ENCODE measurements around the gene ZBTB24. TPM values are rescaled to one million over a fixed set of nuclear protein-coding genes. Genes with fewer than 3 reads are reported as not detected.
A peak's percentile ranks its signal among the peaks of the same experiment; 100 is the strongest.

ZBTB24 gene
- polyA plus RNA-seq, 1 donor = 17.4 TPM

DNA sequence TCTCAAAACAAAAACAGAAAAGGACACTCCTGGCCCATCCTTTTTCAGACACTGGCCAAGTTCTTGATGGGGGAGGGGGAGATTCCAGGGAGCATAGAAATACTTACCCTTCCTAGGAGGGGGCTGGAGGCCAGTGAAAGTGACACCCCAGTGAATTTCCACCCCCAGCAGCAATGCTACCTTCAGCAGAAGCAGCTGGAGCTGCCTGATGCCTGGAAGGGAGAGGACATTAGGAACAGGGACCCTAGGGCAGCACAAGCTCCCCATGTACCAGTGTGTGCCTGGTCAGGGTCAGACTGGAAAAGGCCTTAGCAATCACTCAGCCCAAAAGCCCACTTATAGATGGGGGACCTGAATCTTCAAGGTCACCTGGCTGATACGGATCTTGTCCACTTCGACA lies 29.9 kb downstream of the ZBTB24 start:
- no peak for DNase-seq

DNA sequence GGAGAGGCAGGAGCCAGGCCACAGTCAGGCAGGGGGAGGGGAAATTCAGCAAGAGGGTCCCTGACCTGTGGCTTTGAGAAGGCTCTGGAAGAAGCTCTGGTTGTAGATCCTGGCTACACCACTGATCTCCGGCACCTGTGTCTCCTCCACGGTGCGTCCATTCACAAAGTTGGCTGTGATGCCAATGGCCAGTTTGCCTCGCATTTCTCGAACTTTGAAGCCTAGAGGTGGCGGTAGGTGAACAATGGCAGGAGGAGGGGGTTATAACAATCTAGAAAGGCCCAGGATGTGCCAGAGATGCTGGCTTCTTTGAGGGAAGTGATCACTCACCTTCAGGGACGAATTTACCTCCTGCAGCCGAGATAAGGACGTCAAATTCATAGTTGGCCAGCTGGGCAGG lies 30.8 kb downstream of the ZBTB24 start:
- no peak for DNase-seq

DNA sequence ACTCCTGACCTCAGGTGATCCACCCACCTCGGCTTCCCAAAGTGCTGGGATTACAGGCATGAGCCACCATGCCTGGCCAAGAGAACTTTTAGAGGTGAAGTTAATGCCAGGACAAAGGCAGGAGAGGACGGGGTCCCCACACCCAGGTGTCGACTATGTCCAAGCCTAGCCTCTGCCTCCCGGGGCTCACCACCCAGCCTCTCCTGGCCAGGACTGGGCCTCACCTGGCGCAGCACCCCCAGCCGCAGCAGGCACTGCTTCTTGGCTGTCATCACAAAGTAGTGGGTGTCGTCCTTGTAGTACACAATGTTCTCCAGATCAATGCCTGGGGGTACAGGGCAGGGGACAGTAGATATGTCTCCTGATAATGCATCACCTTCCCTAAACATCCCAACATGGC lies 31.6 kb downstream of the ZBTB24 start:
- no peak for DNase-seq

DNA sequence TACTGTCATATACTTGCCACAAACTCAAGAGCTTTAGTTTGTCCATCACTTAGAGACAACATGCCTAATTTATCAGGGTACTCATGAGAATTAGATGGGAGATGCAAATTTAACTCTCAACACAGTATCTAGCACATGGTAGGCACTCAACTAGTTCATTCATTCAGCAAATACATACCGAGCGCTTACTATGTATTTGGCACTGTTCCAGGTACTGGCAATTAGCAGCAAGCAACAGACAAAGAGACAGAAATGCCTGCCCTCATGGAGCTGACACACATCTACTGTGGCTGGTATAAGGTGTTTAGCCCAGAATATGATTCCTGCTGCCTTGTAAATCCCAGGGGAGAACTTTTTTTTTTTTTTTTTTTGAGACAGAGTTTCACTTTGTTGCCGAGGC lies 32.2 kb downstream of the ZBTB24 start:
- DNase-seq = no peak

DNA sequence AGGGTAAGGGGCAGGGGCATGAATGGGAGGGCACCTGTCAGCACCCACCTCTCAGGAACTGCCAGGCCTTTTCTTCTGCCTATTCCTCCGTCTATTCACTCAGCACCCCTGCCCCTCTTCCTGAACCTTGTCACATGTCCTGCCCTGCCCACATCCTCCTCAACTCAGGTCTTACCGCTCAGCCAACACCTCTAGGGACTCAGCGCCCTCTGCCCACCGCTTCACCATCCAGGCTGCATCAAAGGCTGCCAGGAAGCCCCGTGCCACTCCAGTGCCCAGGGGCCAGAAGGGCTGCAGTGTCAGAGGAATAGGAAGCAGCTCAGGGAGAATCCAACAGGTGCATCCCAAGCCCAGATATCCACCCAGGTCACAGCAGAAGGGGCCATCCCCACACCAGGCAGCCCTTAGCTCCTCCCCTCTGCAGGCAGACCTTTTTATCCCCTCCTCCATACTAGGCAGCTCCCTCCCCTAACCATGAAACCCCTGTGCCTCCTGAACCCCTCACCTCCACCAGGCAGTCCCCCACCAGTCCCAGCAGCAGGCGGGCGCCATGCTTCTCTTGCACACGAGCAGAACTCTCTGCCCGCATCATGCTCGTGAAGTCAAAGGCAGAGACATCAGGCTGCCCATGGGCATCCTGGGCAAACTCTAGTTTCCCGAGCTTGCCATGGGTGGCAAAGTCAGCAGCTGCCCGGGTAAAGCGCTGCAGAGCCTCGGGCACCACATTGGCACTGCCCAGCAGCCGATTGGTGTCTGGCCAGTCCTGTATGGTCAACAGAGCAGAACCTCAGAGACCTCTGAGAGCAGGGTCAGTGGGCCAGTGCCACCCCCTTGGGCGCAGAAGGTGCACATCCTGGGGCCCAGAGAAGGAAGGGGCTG lies 33.0 kb downstream of the ZBTB24 start:
- no peak for DNase-seq

DNA sequence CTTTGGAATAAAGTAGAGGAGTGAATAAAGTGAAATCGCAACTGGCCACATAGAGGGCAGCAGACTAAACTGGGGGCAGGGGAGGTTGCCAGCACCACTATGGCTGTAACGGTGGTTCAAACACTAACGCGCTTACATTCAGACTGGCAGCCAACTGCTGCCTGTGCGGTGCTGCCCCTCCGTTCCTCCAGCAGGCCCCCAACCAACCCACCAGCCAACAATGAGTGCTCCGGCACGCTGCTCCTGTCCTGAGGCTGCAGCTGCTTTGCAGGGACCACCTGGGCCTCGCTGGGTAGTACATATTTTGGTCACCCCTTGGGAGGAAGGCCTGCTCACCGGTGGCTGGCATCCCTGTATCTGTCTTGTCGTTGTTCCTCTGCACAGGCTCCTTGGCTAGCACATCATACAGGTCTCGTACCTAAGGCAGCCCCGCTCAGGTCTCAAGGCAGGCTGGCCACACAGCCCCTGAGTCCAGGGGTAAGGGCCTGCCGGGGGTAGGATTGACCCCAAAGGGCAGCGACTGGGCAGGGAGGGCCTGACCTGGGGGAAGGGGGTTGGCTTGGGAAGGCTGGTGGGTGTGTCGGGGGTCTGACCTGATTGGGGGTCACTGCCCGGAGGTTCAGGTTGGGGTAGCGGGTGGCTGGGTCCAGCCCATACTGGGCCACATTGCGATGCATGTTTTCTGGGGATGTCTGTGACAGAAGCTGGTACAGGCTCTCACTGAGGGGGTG lies 33.8 kb downstream of the ZBTB24 start:
- no peak for DNase-seq

DNA sequence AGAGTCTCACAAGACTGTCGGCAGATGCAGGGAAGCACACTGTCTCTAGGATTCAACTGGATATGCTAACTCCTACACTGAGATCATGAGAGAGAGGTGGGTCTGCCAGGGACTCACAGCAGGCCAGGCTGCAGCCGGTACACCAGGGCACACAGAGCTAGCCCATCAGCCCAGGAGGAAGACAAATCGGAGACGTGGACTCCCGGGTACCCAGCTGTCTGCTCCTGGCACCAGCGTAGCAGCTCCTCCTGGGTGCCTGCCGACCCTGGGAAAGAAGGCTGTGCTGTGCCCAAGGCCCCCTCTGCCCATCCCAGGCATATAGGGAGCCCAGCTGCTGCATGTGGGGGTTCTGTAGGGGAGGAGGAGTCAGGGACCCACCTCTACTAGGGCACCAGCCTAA lies 34.4 kb downstream of the ZBTB24 start:
- DNase-seq = no peak

DNA sequence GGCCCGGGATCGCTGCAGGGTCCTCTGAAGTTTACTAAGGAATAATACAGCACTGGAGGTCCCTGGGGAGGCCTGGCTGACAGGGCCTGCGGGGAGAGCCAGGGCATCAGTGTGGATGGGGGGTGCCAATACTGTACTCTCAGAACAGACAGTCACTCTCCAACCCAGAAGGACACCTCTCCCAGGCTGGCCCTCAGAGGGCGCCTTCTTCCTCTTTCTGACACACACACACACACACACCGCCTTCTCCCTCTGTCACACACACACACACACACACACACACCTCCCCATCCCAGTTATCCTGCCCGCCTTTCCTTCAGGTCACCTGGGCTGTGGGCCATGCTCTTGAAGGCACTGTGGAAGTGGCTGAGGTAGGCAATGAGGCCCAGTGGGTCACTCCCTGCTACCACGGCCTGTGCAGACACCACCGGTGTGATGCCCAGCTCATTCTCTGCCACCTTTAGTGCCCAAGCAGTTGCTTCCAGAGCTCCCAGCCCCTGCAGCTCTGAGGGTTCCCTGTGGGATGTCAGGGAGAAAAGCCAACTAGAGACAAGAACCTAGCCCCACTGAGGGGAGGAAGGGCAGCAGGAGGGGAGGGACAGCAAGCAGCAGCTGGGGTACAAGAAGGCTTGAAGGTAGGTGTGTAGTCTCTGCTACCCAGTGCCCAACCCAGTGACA lies 35.0 kb downstream of the ZBTB24 start:
- no peak for DNase-seq

DNA sequence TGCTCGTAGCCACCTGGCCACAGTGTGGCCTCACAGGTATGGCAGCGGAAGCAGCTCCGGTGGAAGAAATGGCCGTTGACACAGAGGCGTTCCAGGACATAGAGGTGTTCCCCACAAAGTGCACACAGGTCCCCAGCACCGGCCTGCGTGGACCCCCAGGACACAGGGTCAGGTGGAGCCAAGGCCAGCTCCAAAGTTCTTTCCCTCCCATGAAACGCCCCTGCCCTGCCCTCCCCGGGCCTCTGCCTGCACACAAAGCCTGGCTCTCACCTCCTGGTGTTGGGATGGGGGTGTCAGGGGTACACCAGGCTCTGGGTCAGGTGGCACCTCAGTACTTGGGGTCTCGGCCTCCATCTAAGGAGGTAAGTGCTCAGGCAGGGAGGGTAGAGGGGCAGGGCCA lies 35.9 kb downstream of the ZBTB24 start:
- DNase-seq = no peak

DNA sequence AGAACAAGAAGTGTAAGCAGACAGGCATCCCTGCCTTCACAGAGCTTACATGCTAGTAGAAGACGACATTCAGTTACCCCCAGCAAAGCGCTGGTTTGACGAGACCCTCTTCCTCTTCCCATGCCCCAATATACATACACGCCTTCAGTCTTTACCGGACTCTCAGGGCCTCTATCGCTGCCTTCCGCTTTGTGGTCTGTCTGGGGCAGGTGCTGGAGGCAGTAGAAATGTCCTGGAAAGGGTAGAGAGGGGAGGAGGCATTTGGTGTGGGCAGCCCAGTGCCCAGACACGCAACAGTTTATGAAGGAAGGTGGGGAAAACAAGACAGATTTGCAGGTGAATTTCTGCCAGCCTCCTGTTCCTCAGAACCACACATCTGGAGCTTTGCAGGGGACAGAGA lies 36.5 kb downstream of the ZBTB24 start:
- no peak for DNase-seq

DNA sequence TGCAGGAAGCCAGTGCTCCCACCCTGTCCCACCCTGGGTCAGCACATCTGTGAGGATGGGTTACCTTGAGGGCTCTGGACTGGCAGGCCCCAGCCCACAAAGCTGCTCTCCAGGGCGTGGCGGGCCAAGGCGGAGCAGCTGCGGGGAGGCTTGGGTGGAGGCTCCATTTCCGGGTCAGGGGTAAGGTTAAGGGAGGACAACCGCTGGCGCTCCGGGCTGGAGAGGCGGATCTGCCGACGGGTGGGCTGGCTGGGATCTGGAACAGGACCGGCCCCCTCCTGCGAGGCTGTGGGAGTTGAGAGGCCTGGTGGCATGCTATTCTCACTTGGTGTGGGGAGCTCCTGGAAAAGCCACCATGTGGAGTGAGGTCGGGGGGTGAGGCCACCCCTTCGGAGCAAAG lies 36.9 kb downstream of the ZBTB24 start:
- no peak for DNase-seq

DNA sequence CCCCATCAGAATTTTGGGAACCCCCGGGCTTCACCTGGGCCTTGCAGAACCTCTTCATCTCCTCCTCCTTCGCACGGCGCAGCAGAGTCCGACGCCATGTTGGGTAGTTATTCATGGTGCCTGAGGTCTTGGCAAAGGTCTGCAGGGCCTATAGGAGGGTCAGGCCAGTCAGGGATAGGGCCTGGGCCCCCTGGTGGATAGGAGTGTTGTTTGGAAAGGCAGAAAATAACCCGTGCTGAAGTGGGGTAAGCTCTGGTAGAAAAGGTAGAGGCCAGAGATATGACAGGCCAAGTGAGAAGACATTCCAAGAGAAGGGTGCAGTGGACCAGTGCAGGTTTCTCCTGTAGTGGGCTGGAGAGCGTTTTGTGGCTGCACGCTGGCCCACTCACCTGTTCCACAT lies 37.6 kb downstream of the ZBTB24 start:
- DNase-seq = no peak

DNA sequence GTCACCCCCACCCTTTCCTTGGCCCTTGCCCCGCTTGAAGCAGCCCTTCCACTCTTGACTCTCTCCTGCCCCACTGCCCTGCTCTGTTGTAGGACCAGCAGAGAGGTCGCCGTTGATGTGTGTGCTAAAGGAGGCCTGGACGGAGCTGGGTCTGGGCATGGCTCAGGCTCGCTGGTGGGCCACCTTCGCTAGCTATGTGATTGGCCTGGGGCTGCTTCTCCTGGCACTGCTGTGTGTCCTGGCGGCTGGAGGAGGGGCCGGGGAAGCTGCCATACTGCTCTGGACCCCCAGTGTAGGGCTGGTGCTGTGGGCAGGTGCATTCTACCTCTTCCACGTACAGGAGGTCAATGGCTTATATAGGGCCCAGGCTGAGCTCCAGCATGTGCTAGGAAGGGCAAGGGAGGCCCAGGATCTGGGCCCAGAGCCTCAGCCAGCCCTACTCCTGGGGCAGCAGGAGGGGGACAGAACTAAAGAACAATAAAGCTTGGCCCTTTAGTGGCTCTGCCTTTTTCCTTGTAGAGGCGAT lies 39.5 kb downstream of the ZBTB24 start:
- DNase-seq = no peak

DNA sequence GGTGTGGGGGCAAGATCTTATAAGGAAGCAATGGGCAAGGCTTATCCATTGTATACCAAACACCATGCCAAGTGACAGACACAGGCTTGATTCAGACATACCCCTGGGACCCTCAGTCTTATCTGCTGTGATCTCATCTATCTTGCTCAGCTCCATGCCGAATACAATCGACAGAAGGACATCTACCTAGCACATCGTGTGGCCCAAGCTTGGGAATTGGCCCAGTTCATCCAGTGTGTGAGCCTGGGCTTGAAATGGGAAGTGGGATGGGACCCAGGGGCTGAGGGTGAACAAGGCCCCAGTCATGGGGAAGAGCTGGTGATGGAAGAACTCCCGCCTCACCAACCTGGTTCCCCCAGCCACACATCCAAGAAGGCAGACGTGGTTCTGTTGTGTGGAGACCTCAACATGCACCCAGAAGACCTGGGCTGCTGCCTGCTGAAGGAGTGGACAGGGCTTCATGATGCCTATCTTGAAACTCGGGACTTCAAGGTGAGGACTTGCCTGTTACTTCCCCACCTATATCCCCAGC lies 40.6 kb downstream of the ZBTB24 start:
- no peak for DNase-seq

DNA sequence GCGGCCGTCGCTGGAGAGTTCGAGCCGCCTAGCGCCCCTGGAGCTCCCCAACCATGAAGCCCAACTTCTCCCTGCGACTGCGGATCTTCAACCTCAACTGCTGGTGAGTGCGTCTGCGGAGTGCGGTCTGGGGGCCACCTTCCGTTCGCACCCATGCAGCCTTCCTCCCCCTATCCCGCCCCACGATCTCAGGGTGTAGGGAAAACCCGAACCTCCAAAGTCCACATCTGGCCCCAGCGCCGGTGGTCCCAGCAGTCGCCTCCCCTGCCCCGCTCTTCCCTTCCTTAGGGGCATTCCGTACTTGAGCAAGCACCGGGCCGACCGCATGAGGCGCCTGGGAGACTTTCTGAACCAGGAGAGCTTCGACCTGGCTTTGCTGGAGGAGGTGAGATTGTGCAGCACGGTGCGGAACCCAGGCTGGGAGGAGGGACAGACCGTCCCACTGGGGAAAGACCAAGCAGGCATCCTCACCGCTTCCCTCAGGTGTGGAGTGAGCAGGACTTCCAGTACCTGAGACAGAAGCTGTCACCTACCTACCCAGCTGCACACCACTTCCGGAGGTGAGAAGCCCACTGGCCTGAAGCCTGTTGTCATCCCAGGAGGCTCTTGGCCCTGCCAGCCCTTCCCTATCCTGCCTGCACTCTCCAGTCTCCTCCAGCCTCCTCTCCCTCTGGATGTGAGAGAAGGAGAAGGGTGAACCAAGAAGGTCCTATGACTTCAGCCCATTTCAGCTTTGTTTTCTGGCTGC lies 41.8 kb downstream of the ZBTB24 start:
- no peak for DNase-seq

DNA sequence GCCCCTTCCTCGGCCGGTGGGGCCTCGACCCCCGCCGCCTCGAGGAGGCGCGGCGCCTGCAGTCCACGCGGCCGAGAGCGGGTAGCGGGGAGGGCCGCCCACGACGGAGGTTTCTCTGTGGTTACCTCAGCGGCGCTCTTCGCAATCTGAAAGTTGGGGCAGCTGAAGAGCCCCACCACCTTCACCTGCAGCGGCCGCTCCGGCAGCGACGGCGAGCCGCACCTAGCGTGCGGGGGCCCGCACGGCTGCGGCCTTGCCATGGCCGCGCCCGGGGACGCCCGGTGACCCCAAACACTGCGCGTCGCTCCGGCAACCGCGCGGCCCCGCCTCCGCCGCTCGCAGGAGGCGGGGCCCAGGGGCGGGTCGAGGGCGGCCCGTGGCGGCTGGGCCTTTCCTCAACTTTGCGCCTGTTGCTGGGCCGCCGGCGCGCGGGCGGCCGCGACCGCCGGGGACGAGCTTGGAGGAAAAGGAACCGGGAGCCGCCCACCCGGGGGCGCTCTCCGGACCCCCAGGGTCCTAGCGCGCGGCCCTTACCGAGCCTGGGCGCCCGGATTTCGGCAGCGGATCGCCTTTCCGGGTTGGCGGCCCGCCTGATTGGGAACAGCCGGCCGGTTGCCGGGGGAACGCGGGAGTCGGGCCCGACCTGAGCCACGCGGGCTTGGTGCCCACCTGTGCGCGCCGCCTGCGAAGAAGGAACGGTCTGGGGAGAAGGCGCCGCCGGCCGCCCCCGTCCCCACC lies 42.5 kb downstream of the ZBTB24 start, which contains the start of the genes PPIL6 and SMPD2:
Gene PPIL6 (minus strand): TSS at position 298 of the 738 bp plus-strand sequence. CDS start 38 bp downstream, at position 260.
Gene SMPD2 (plus strand): TSS at position 394 of the 738 bp plus-strand sequence. CDS start 398 bp downstream, outside the sequence.
- peak; percentile 94 for DNase-seq

DNA sequence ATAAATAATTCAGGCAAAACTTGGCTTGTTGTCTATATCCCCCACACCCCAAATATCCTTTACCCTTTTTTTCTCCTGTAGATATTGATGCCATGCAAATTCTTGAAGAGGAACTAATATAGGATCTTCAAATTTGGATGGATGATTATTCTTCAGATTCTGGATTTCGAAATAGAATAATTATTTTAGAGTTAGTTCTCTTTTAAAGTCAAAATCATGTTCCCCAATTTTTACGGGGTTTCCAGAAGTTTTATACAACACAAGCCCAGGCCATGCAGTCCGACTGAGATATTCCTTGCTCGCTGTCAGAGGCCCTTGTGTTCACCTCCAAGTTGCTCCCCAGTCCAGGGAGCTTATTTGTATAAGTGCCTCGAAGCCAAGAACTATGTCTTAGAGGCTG lies 47.0 kb downstream of the ZBTB24 start:
- no peak for DNase-seq

DNA sequence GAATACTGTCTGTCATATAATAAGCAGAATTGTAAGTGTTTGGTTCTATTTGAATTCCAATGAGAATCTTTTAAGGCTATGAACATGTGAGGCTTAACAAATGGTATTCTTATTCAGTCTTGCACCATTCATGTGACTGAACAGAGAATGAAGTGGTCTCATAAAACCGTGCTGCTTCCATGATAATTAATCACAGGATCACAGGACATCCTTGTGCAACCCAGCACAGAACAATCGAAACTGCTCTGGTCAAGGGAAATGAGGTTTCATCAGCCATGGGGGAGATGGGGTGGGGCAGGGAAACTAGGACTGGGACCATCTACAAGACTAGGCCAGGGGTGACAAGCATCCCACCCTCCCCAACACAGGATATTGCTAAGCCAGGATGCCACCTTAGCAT lies 48.6 kb downstream of the ZBTB24 start:
- no peak for DNase-seq

DNA sequence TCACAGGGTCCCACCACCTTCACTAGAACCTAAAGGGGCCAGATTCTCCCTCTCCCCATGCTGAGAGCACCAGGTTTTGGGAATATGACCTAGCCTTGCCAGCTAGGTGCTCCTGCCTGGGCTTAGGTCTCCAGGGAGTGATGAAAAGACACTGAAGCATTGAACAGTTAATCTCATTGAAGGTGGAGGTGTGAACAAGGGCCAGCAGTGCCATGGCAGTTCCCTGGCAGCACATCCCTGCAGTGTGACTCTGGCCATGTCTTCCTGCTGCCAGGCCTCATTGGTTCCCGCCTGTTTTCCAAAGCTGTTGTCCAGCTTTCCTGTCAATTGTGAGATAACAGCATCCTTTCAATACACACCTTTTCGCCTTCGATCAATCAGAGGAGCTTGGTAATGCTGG lies 53.5 kb downstream of the ZBTB24 start:
- no peak for DNase-seq

DNA sequence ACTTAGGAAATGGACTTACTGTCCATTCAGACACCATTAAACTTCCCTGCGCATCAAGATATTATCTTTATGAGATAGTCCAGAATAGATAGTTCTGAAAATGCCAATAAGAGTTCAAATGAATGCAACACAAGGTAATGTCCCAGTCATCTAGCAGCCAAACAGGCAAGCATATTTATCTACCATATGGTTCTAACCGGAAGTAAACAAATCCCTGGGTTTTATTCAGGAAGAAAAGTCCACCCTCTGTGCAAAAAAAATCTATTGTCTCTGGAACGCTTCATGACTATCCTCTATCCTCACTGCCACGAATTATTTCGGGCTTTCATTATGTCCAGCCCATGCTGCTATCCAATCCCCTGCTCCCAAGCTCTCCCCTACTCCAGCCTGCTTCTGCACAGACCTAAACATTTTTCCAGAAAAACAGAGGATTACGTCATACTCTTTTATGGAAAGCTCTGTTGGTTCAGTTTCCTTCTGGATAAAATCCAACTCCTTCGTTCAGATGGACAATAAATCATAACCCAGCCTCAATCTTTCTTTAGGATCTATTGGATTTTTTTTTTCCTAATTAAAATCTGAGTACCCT lies 54.0 kb downstream of the ZBTB24 start:
- peak; percentile 38 for DNase-seq

Measured in left kidney (tissue), 2 donors.